Measurements from ENCODE around the gene POLRMT. TPM values are rescaled to one million over a fixed set of nuclear protein-coding genes. Genes with fewer than 3 reads are reported as not detected.

The POLRMT gene
- polyA plus RNA-seq, 1 of the 3 experiments (the other 2 are of a cell fraction) = 38.2 TPM

- TF ChIP-seq, protein P1, sequence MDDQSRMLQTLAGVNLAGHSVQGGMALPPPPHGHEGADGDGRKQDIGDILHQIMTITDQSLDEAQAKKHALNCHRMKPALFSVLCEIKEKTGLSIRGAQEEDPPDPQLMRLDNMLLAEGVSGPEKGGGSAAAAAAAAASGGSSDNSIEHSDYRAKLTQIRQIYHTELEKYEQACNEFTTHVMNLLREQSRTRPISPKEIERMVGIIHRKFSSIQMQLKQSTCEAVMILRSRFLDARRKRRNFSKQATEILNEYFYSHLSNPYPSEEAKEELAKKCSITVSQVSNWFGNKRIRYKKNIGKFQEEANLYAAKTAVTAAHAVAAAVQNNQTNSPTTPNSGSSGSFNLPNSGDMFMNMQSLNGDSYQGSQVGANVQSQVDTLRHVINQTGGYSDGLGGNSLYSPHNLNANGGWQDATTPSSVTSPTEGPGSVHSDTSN (IDR thresholded peaks at IDR 0.05) = no peak
- TF ChIP-seq EP300 (IDR thresholded peaks at IDR 0.05; ENCODE audit: borderline replicate concordance in 1 of 2, low read depth in 1 of 2, low read length in 1 of 2) (no peak), NRF1 (IDR thresholded peaks at IDR 0.05; ENCODE audit: low read depth, low read length) (no peak), GATA2 (CRISPR knock-in tag; IDR thresholded peaks at IDR 0.05) (no peak), EZH2phosphoT487 (IDR thresholded peaks at IDR 0.05; ENCODE audit: borderline replicate concordance, low read depth) (no peak), ELF1 (IDR thresholded peaks at IDR 0.05) (no peak), TCF12 (IDR thresholded peaks at IDR 0.05) (no peak), YY1 (IDR thresholded peaks at IDR 0.05; ENCODE audit: low read depth) (no peak), TAF1 (IDR thresholded peaks at IDR 0.05; ENCODE audit: borderline replicate concordance, low read depth, low read length) (no peak), NFIC (IDR thresholded peaks at IDR 0.05; ENCODE audit: borderline replicate concordance) (no peak)
- TF ChIP-seq, protein P2, sequence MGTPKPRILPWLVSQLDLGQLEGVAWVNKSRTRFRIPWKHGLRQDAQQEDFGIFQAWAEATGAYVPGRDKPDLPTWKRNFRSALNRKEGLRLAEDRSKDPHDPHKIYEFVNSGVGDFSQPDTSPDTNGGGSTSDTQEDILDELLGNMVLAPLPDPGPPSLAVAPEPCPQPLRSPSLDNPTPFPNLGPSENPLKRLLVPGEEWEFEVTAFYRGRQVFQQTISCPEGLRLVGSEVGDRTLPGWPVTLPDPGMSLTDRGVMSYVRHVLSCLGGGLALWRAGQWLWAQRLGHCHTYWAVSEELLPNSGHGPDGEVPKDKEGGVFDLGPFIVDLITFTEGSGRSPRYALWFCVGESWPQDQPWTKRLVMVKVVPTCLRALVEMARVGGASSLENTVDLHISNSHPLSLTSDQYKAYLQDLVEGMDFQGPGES (IDR thresholded peaks at IDR 0.05; ENCODE audit: low read depth, low read length) = no peak
These were observed 7.4 kb upstream of the POLRMT start (continued) for GRCh38 chr19:640606-641189.

DNA sequence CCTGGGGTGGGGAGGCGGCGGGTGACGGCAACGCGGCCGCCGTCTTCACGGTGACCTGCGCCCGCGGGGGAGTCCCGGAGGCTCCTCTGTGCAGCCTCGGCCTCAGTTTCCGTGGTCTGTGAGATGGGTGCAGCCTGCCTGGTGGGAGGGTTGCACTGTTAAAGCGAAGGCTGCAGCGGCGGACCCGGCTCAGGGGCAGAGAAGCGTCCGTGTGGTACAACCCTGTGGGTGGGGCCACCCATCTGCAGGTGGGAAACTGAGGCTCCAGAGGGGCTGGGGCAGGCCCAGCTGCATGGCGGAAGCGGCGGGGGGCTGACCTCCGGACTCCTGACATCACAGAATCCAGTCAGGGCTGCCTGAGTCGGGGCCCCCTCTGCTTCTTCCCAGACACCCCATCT, 6.8 kb upstream of the POLRMT start:
- ChIA-PET CTCF (no interaction called here), POLR2A (no interaction called here)
- Histone ChIP-seq H3K4me1 (ENCODE audit: control insufficient read depth in 1 of 2, insufficient read depth in 2 of 2, low read depth in 1 of 2, low read length in 1 of 2) (peaks cover 0 to 8% of the 10 kb centered on the region in 2 experiments; a peak in 1 of 4 replicates), H3K27me3 (ENCODE audit: insufficient read depth) (no peaks in the 10 kb centered on the region), H3K79me2 (ENCODE audit: insufficient read depth) (no peaks in the 10 kb centered on the region), H3K9me2 (no peaks in the 10 kb centered on the region), H3K4me2 (peak overlapping the region; percentile 84), H3K9ac (no peak overlapping the region), H2AFZ (ENCODE audit: low read depth) (no peak overlapping the region), H3K36me3 (replicated peaks in 1 of 2; ENCODE audit: control insufficient read depth in 1 of 2, insufficient read depth in 2 of 2, low read length in 1 of 2) (peaks cover 0 to 10% of the 10 kb centered on the region in 2 experiments), H3K4me3 (ENCODE audit: low read depth in 2 of 2, low read length in 1 of 2) (peak overlapping the region; percentile 44 to 46; a peak in 3 of 4 replicates), H3F3A (replicated peaks; ENCODE audit: insufficient read depth) (no peaks in the 10 kb centered on the region), H3K27ac (ENCODE audit: low read depth in 2 of 2, low read length in 1 of 2) (no peak overlapping the region), H4K20me1 (ENCODE audit: insufficient read depth) (no peaks in the 10 kb centered on the region), H3K9me3 (no peaks in the 10 kb centered on the region)
- DNase-seq = no peak
- TF ChIP-seq RCOR1 (IDR thresholded peaks at IDR 0.05; ENCODE audit: low read length) (no peak), TAF1 (IDR thresholded peaks at IDR 0.05; ENCODE audit: borderline replicate concordance, low read depth, low read length) (no peak), JUND (IDR thresholded peaks at IDR 0.05) (no peak), CTCF (IDR thresholded peaks at IDR 0.05) (no peak), NRF1 (IDR thresholded peaks at IDR 0.05; ENCODE audit: low read depth, low read length) (no peak), POLR2AphosphoS5 (IDR thresholded peaks at IDR 0.05; ENCODE audit: low read depth, low read length) (no peak), GATA2 (CRISPR knock-in tag; IDR thresholded peaks at IDR 0.05) (no peak), FOXJ3 (CRISPR knock-in tag; IDR thresholded peaks at IDR 0.05) (no peak), YY1 (IDR thresholded peaks at IDR 0.05; ENCODE audit: low read depth) (no peak), ZBTB33 (IDR thresholded peaks at IDR 0.05; ENCODE audit: borderline replicate concordance, low read depth) (no peak)
- TF ChIP-seq, protein P3, sequence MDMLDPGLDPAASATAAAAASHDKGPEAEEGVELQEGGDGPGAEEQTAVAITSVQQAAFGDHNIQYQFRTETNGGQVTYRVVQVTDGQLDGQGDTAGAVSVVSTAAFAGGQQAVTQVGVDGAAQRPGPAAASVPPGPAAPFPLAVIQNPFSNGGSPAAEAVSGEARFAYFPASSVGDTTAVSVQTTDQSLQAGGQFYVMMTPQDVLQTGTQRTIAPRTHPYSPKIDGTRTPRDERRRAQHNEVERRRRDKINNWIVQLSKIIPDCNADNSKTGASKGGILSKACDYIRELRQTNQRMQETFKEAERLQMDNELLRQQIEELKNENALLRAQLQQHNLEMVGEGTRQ (IDR thresholded peaks at IDR 0.05; ENCODE audit: borderline replicate concordance, low read depth, low read length) = no peak
- TF ChIP-seq, protein P2 (IDR thresholded peaks at IDR 0.05; ENCODE audit: low read depth, low read length) = no peak
- 19% methylated on average over 16 of the region's 25 CpGs for WGBS (ENCODE audit: low lambda C conversion rate)

Measured in SK-N-SH (cell line).